IPS-NIHi7 (cell line): ENCODE data around the gene TFF2.

ENCODE experiments used
- DNase-seq: peaks from one replicate; pipeline ENCODE4 v3.0.0; 2012; ENCODE audit warnings: mixed read lengths; ENCODE audit errors: extremely low spot score

Gene TFF2

DNA sequence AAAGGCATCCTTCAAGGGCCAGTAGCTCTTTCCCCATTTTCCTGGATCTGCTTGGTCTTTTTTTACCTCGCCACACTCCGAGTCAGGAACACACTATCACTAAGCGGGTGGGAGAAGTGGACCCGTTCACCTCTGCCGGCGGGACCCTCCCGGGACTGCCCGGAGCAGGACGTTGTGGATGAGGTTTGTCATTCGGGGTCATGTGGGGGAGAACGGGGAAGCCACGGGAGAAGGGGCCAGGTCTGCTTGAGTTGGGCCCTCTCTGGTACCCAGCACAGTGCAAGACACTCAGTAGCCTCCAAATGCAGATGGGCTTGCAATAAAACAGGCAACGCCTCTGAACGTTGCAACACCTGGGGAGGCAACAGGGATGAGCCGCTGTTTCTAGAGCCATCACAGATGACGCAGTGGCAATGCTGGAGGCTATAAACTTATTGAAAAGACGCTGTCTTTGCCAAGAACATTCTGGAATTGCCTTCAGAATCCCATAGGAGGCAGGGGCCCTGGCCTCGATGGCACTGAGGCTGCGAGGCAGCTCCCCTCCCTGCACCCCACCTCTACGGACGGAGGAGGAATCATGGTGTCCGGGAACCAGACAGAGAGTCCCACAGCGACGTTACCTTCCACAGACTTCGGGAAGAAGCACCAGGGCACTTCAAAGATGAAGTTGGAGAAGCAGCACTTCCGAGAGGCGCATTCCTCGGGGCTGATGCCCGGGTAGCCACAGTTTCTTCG, 3.8 kb downstream of the TFF2 start:
- no peak for DNase-seq

DNA sequence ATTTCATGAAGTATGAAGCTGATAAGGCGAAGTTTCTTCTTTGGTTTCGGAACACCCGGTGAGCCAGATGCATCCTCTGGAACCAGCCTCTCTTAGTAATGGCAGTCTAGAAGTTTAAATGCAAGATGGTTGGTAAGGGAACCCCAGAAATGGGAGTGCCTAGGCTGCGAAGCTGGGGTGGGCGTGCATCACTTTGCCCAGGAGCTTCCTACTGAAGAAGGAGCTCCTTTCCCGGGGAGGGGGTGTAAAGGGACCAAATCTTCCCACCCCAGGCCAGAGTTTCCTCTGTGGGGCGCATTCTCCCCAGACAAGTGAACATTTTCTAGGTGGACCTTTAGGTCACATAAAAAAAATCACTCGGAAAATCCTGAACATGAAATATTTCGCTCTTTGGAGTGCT, 4.4 kb downstream of the TFF2 start:
- no peak for DNase-seq

DNA sequence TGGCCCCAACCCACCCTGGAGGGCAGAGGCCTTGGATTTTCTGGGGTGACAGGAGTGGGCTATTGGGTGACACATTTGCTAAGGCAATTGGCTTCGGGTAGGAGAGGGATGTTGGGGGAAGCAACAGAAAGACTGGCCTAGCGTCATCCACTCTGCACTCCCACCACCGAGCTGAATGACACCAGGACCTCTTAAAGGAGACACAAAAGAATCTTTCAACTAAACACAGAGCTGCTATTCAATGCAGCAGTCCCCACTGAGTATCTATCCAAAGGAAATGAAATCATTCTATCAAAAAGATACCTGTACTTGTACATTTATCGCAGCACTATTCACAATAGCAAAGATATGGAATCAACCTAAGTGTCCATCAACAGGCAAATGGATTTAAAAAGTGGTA, 6.2 kb downstream of the TFF2 start:
- no peak for DNase-seq

DNA sequence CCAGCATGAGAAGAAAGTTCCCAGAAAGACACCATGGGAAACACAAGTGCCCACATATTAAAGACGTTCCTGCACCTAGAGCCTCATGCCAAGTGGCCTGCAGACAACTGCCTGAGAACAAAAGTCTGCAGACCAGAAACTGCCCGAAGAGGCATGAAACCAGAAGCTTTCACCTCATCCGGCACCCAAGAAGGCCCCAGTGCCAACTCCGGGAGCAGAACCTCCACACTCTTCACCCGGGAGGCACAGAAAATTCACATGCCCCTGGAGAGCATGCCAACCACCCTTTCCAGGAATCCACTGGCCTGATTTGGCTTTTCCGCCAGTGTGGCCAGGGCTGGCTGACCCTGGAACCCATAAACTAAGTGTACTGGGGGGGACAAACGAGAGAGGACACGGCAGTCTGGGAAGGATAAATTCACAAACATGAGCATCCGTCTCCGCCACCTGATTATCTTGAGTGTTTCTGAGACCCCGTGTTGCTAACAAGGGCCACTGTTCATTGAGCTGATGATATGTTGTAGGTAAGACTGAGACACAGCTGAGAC, 6.8 kb downstream of the TFF2 start:
- no peak for DNase-seq

DNA sequence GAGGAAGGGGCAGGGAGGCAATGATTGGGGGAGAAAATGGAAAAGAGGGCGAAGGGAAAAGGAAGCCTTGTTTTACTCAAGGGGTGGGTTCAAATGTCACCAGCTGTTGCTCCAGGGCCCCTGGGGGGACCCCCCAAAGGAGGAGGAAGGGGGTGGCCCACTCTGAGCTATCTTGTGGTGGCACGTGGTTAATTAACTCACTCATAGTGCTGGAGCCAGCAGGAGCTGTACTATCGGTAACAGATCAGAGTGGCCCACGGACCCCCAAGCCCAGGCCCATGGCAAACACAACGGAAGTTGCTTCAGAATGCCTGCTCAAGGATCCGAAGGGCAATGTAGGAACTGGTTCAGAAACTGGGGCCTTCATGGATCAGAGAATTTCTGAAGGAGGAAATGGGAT, 7.2 kb downstream of the TFF2 start:
- DNase-seq, result no peak

DNA sequence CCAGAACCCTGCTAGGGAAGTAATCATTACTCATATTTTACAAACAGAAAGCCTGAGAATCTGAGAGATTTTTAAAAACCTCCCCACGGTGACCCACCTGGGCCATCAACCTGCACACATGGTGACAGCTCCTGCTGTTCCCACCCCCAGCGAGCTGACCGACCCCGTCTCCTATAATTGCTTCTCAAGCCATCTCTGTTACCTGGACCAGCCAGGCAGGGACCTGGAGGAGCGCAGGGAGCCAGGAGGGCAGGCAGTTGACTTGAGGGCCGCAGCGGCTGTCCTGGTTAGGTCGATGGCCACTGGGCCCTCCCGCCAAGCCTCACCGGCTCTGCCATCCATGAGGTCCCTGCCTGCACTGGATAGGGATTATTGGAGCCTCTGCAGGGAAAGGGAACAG, 7.7 kb downstream of the TFF2 start:
- DNase-seq, result no peak

DNA sequence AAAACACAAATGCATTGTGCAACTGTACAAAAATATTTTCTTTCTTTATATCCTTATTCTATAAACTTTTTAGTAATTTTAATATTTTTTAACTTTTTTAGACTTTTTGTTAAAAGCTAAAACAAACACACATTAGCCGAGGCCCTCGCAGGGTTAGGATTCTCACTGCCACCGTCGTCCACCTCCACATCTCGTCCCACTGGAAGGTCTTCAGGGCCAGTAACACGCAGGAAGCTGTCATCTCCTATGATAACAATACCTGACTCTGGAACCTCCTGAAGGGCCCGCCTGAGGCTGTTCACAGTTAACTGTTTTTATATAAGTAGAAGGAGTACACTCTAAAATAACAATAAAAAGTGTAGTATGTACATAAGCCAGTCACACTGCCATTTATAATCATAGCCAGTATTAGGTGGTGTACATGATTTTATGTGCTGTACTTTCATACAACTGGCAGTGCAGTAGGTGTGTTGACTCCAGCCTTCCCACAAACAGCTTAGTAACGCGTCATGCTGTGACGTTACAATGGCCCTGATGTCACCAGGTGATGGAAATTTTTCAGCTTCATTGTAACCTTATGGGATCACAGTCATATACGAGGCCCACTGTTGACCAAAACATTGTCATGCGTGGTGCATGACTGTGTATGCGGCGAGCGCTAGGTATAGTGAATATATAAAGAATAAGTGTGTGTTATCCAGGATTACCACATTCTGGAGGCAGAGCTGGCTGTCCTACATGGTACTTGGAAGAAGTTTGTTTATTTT, 8.8 kb downstream of the TFF2 start:
- no peak for DNase-seq

DNA sequence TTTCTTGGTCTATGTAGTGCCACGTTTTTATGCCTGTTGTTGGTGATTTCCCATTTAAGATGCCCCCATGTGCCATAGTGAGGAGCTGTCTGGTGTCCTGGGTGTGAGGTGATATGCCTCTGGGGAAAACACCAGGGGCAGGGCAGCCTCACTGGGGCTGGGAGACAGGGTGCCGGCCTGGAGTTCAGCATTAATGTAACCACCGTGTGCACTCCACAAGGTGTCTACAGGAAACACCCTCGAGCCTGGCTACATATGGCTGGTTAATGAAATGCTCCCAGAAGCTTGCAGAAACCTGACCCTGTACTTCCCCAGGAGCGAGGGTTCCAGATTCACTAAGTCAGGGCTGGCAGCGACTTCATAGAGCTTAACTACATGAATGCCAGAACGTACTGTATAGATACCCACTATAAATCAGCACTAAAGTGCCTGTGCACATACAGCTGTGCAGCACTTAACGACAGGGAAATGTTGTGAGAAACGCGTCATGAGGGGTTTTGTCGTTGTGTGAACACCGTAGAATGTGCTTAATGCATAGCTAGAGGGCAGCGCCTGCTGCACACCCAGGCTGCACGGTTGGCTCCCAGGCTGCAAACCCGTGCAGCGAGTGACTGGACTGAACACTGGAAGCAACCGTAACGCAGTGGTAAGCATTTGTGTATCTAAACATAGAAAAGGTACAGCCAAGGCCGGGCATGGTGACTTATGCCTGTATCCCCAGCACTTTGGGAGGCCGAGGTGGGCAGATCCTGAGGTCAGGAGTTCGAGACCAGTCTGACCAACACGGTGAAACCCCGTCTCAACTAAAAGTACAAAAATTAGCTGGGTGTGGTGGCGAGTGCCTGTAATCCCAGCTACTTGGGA, 10.4 kb downstream of the TFF2 start:
- no peak for DNase-seq

DNA sequence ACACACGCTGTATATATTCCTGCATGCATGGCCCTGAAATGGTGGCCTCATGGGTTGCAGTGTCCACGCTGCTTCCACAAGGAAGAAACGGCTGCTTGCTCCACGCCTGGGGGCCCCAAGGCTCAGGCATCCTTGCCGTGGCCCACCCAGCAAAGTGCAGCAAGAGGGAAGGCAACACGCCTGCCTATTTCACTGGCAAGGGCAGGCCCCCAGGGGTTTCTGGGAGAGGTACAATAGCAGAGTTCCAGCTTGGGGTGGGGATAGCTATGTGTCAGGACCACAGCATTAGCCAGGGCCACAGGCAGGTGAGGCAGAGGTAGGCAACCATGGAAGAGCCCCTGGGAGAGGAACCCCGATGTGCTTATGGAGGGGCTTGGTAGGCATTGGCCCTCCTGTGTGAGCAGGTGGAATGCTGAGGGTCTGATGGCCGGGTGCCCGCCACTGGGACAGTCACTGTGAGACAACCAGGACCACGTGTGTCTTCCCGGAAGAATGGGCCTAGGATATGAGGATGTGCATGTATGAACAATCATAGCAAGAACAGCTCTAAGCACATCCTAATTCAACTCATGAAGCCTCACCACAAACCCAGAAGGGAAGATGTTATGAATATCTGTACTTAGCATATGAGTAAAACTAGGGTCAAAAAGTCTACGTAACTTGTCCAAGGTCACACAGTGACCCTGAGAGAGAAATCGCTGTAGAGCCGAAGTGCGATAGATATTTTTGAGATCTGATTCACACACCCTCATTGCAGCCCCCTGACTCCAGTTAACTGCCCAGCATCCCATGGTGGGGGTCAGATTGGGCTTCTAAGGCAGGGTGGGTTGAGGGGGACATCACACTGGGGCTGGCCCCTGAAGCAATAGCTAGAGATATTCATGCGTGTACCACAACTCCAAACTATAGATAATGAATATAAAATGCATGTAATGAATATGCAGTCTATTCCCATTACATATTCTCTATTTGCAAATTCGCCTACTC, 11.8 kb downstream of the TFF2 start:
- DNase-seq, result no peak

DNA sequence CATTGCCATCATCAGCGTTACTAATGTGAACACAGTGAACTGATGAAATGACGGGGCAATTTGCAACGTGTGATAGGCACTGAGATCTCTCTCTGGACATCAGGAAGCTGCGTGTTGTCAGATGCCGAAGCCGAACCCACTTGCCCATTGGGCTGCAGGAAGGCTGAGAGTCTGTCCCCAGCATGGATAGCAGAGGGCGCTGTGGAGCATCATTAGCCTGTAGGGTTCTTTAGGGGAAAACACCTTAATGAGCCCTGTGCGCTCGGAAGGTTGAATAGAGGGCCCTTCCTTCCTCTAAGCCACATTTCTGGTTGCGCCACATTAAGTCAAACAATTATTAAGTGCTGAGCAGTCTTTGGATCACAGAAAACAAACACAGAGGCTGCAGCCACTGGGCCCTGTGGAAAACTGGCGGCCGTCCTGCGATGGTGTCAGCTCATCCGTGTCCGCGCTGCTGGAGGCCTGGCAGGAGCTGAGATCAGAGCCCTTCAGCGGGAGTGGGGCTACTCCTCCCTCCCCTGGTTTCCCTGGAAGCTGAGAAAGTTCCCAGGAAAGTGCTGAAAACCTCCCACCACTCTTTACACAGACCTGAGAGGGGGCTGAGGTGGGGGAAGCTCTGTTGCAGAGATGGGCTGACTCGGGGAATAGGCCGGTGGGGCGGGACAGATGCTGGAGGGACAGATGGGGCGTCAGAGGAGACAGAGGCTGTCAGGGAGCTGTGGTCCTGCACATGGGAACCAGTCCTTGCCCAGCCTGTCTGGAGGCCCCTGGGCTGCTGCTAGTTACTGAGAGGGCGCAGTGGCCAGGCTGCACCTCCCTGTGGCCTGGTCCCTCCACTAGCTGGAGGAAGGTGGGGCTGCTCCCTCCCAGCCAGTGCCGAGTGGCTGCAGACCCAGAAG, 12.7 kb downstream of the TFF2 start:
- peak; percentile 76 for DNase-seq

DNA sequence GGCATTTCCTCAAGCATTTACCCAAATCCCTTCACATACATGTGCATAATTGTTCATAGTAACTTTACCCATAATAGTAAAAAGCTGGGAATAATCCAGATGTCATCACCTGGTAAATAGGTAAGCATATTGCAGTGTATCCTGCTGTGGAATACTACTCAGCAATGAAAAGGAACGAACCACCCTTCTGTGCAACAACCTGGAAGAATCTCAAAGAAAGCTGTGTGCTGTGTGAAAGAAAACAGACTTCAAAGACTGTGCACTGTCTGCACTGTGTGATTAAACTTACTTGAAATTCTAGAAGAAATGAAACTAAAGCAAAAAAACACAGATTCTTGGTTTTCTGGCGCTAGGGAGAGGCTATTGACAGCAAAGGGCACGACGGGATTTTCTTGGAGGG, 13.5 kb downstream of the TFF2 start:
- no peak for DNase-seq

DNA sequence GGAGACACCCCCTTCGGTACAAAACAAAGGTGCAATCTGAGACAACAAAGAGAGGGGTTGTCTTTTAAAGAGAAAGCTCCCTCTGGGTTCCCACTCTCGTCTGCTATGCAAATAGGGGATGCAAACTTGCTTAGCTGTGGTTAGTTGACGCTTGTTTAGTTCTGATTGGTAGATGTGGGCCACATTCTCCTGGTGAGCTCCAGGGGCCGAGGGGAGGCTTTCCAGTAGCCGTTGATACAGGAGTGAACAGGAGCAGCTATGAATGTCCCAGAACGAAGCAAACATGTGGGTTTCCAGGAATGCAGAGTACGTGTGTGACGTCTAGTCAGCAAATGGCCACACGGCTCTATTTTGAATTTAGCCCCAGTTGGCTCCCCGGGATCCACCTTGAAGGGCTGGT, 14.7 kb downstream of the TFF2 start:
- peak; percentile 68 for DNase-seq

DNA sequence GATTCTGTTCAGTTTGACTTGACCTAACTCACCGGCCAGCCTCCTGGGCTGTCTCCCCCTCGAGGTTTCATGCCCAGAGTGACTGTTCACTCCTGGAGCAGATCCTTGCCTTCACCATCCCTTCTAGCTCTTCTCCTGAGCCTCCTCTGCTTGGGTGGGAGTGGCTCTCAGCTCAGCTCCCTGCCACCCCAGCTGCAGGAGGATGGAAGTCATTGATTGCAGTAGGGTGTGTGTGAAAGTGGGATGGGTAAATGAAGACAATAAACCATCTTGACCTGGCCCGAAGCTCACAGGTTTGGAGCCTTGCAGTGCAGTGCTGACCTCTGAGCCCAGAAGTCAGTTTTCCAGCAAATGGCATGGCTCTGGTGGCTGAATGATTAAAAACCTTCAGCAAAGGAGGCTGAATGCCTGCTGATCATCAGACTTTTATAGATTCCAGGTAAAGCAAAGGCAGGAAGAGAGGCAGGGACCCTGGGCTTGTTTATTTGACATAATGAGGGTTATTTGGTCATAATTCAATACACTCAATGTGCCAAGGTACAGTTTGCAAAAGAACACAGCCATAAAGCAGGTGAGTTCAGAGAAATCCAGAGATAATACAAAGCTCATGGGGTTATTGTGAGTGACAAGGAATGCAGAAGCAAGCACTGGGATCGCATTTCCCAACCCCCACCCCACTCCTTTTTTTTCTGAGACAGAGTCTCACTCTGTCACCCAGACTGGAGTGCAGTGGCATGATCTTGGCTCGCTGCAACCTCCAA, 18.1 kb downstream of the TFF2 start:
- DNase-seq, result no peak

DNA sequence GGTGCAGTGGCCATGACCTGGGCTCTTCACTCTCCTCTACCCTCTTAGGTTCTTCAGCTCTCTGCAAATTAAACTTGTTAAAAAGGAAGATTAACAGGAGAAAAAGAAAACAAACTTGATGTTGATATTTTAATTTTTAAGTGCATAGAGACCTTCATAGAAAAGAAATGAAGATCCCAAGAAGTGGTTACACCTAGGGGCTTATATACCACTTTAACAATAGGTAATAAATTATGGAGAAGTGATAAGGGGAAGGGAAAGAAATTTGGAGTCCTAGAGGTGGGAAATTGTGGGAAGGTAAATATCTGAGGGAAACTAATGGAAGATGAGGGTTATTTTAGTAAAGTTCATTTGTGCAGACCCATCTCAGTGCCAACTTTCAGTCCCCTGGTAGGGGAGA, 19.1 kb downstream of the TFF2 start:
- no peak for DNase-seq

DNA sequence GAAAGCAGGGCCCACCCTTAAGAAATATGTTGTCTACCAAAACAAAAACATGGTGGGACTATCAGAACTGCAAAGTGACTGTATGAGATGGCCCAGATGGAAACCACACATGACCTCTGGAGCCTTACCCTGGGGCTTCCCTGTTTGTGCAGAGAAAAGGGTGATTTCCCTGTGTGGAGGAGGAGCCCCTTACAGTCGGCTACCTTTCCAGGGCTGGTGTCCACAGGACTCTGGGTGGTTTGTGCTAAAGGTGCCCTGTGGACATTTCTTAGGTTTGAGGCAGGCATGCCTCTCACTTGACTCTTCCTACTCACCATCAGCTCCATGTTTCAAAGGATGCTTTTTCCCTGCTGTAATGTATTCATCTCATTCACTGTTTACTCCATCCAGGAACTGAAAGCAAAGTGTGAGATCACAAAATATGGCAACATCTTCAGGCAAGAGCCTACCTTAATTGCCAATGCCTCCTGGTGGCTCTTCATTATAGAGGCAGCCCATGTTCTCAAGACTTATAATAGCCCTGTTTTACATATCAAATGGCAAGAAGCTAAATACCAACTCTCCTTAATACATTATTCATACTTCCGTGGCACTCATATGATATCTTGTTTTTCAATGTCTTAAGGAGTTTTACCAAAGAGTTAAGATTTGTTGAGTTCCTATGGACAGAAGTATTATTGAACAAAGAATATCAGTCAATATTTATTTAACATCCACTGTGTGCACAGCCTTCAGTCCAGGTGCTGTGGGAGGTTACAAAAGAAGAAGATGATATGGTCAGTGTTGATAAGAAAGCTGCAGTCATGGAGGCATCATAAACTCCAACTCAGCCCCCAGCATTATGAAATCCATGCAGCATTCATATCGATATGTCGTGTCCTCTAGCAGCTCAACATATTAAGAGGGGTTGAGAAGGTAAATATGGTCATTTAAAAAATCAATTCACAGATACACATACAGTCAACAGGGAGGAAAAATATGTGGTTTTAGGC, 20.1 kb downstream of the TFF2 start:
- no peak for DNase-seq

DNA sequence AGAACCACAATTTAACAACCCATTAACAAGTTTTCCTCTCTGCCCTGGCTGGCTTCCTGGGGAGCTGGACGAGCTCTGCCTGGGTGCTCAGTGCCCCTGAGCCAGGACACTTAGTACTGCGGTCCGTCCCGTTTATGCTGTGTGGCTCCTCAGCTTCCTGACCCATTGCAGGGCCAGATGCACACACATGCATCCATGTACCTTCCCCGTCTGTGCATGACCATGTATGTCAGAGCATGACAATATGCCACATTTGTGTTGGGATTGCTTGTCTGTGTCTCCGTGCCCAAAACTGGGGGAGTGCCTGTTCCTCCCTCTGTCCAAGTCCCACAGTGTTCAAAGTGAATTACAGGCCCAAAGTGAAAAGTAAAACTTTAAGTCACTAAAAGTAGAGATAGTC, 25.9 kb downstream of the TFF2 start:
- no peak for DNase-seq

DNA sequence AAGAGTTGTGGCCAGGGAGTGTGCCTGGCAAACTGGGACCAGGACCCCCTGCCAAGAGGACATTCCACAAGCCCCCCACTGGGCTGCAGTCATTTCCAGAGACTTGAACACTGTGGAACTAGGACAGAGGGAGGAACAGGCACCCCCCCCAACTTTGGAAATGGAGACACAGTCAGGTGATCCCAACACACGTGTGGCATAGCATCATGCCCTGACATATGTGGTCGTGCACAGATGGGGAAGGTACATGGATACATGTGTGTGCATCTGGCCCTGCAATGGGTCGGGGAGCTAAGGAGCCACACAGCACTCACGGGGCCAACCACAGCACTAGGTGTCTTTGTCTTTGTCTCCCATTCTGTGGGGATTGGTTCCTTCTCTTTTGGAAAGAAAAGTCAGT, 28.9 kb downstream of the TFF2 start:
- no peak for DNase-seq

DNA sequence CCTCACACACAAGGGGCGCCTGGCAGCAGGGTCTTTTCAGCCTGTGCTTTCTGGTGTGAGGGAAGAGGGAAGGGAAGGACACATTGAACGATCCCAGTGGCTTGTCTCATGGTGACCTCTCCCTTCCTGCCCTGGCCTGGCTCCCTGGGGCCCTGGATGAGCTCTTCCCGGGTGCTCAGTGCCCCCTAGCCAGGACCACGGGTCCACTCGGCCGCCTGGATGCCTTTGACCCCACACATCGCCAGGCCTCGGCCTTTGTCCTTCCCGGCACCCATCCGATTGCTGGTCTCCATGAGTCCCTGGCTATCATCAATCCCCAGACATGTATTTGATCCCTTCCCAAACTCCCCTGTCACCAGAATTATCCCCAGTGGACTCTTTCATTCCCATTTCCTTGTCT, 29.6 kb downstream of the TFF2 start:
- no peak for DNase-seq
